Activated CD4-positive, alpha-beta T cell treated with anti-CD3 and anti-CD28 coated beads, Interleukin-2, amount 10 ng/mL, durations not matched to agents 7 days and 5 days (primary cell): ENCODE results near the gene MAP2K6. TPM values are rescaled to one million over a fixed set of nuclear protein-coding genes. Genes with fewer than 3 reads are reported as not detected.

Experiments
- CTCF ChIA-PET: fragments of 350-600 bp; sonication (Branson Sonifier 250); formaldehyde crosslinking; loops from one replicate; lab custom pipeline; 2021; ENCODE audit warnings: antibody characterized with exemption; lab: Charles Lee
- POLR2A ChIA-PET: fragments of 350-600 bp; sonication (Branson Sonifier 250); formaldehyde crosslinking; loops from one replicate; lab custom pipeline; 2021; ENCODE audit warnings: antibody characterized with exemption; lab: Charles Lee
- DNase-seq: peaks from one replicate; pipeline ENCODE4 v3.0.0-alpha.2; 2020
- H3K27ac Mint-ChIP-seq: one replicate; pipeline ENCODE4 v1.8.0; 2021; ENCODE audit warnings: mild to moderate bottlenecking, moderate library complexity, mixed read lengths
- H3K27me3 Mint-ChIP-seq: one replicate; pipeline ENCODE4 v1.8.0; 2021; ENCODE audit warnings: mixed read lengths
- H3K36me3 Mint-ChIP-seq: one replicate; pipeline ENCODE4 v1.8.0; 2021; ENCODE audit warnings: low read depth, mixed read lengths
- H3K4me1 Mint-ChIP-seq: one replicate; pipeline ENCODE4 v1.8.0; 2021; ENCODE audit warnings: mixed read lengths
- H3K4me3 Mint-ChIP-seq: one replicate; pipeline ENCODE4 v1.8.0; 2021; ENCODE audit warnings: mild to moderate bottlenecking, moderate library complexity, mixed read lengths
- H3K9me3 Mint-ChIP-seq: one replicate; pipeline ENCODE4 v1.8.0; 2021; ENCODE audit warnings: mixed read lengths
- total RNA-seq, 2 experiments: library from RNA; stranded (reverse); gene quantifications; one replicate each; pipeline ENCODE4 v1.2.3, GENCODE V29; 2021

Gene MAP2K6
- total RNA-seq, 2 experiments from 2014 or later = 11.0 to 11.6 TPM

DNA sequence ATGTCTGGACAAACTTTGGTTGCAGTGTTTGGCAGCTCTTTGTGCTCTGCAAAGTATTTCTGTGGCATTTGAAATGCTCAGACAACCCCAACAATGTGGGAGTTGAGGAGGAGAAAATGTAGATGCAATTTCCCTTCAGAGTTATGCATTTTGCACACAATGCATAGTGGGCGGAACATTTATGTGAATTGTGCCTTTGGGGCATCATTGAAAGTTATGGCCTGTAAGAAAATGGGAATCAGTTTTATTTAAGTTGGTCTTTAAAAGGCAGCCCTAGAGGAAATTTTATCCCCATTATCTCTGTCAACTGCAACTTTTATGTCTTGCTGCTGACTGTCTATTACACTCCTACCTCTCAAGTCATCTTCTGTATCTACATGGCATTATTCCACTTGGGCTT, 176.2 kb downstream of the MAP2K6 start:
- Mint-ChIP-seq H3K27me3 (peaks cover 10% of the 10 kb centered on the region), H3K4me3 (no peak overlapping the region), H3K9me3 (no peaks in the 10 kb centered on the region), H3K36me3 (no peaks in the 10 kb centered on the region), H3K4me1 (no peaks in the 10 kb centered on the region), H3K27ac (no peak overlapping the region)
- ChIA-PET CTCF (no interaction called here), POLR2A (no interaction called here)
- no peak for DNase-seq

DNA sequence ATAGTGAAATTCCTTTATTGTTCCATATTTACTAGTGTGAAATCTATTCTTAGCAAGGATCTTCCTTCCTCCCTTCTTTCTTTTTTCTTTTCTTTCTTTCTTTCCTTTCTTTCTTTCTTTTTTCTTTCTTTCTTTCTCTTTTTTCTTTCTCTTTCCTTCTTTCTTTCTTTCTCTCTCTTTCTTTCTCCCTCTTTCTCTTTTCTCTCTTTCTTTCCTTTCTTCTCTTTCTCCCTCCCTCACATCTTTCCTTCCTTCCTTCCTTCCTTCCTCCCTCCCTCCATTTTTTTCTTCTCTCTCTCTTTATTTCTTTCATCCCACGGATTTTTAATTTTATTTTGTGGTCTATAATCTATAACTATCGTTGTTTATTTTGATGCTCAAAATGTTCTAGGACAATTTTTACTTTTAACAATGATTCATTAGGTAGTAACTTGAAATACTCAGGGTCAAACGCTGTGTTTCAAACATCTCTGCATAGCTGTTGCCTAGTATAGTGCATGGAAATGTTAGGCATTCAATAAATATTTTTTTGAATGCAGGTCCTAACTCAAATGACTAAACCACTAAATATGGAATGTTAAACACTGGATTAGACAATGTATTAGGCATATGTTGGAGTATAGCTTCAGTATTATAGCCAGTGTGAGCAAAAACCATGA, 178.3 kb downstream of the MAP2K6 start:
- Mint-ChIP-seq H3K4me1 (no peaks in the 10 kb centered on the region), H3K27ac (no peak overlapping the region), H3K27me3 (peaks cover 7% of the 10 kb centered on the region), H3K36me3 (no peaks in the 10 kb centered on the region), H3K9me3 (no peaks in the 10 kb centered on the region), H3K4me3 (no peak overlapping the region)
- POLR2A ChIA-PET = no interaction called here
- CTCF ChIA-PET = interaction anchor here (1.6 kb wide), 1 partner anchor 14 kb away, joined by 5 read pairs; no protein-coding TSS in a partner anchor
- no peak for DNase-seq

DNA sequence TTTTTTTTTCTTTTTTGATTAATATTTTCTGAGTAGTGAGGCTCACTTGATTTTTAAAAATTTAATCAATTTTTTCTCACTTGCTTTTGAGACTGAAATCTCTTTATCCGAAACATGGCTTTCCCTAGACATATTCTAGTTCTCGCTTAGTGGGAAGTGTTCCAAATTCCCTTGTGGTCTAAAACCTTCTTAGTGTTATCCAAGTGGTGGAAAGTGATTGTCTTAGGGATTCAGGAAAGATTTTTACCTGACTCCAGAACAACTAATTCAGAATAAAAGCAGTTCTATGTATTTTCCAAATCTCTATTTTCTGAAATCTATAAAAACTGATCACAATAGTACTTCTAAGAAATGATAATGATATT, 178.8 kb downstream of the MAP2K6 start:
- Mint-ChIP-seq H3K4me3 (no peak overlapping the region), H3K27me3 (peaks cover 7% of the 10 kb centered on the region), H3K36me3 (no peaks in the 10 kb centered on the region), H3K27ac (no peak overlapping the region), H3K4me1 (no peaks in the 10 kb centered on the region), H3K9me3 (no peaks in the 10 kb centered on the region)
- POLR2A ChIA-PET = no interaction called here
- CTCF ChIA-PET = interaction anchor here (0.6 to 1.6 kb wide), 2 partner anchors 13 to 121 kb away, joined by 5 read pairs; no protein-coding TSS in a partner anchor
- DNase-seq = no peak

DNA sequence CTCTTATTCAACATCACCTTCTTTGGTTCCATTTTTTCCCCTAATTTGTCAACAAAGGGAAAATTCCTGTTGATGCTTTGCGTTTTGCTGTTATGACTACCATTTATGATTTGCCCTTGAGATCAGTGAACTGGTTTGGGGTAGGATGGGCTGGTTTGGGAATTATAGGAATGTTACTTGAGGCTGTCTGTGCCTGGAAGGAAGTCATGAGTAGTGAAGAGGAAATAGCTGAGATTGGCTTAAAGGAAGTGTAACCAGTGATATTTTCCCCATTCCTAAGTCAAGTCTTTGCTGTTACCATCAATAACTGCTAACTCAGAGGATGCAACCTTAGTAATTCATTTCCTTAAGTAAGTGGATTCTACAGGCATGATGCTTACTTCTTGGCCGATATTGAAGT, 179.2 kb downstream of the MAP2K6 start:
- Mint-ChIP-seq H3K27ac (no peak overlapping the region), H3K4me1 (no peaks in the 10 kb centered on the region), H3K27me3 (peaks cover 7% of the 10 kb centered on the region), H3K9me3 (no peaks in the 10 kb centered on the region), H3K36me3 (no peaks in the 10 kb centered on the region), H3K4me3 (no peak overlapping the region)
- no peak for DNase-seq
- CTCF ChIA-PET = interaction anchor here (0.6 to 1.6 kb wide), 2 partner anchors 13 to 121 kb away, joined by 5 read pairs; no protein-coding TSS in a partner anchor
- POLR2A ChIA-PET = no interaction called here

DNA sequence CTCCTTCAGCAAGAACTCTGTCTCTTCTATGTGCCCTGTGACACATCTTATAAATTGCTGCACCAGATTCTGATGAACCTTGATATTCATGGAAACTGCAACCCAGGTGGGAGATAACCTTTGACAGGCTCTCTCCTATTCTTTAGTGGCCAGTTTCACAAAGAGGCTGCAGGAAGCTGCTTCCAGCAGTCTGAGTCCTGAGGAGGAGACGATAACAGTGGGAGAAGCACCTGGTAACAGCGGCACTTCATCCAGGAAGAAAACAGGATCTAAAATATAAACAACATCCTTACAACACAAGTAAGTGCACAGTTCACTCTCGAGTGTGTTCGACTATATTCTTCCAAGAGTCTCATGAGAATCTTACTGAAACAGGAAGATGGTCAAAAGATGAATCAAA, 180.1 kb downstream of the MAP2K6 start:
- Mint-ChIP-seq H3K9me3 (no peaks in the 10 kb centered on the region), H3K36me3 (no peaks in the 10 kb centered on the region), H3K27ac (no peak overlapping the region), H3K4me3 (no peak overlapping the region), H3K27me3 (peaks cover 4% of the 10 kb centered on the region), H3K4me1 (no peaks in the 10 kb centered on the region)
- DNase-seq = no peak
- ChIA-PET CTCF (interaction anchor here (1.6 kb wide), 1 partner anchor 12 kb away, joined by 5 read pairs; no protein-coding TSS in a partner anchor), POLR2A (no interaction called here)

DNA sequence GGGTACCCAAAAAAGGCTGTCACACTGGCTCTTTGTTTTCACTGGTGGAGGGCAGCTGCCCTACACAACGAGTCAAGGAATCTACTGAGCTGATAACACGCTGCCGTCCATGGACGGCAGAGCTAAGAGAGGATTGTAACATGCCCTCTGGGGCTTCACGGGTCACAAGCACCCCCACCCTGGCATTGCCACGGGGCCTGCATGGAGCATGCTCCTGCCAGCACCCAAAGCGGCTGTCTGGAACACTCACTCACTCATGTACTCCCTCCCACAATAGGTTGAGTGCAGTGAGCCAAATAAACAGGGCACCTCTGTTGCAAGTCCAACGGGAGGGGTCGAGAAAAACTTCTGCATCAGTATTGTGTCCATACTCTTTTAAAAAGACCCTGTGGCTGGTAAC, 181.6 kb downstream of the MAP2K6 start:
- no peak for DNase-seq
- CTCF ChIA-PET = no interaction called here
- Mint-ChIP-seq H3K36me3 (no peaks in the 10 kb centered on the region), H3K4me1 (no peaks in the 10 kb centered on the region), H3K27ac (no peak overlapping the region), H3K4me3 (no peak overlapping the region), H3K9me3 (no peaks in the 10 kb centered on the region), H3K27me3 (peaks cover 4% of the 10 kb centered on the region)
- POLR2A ChIA-PET = no interaction called here

DNA sequence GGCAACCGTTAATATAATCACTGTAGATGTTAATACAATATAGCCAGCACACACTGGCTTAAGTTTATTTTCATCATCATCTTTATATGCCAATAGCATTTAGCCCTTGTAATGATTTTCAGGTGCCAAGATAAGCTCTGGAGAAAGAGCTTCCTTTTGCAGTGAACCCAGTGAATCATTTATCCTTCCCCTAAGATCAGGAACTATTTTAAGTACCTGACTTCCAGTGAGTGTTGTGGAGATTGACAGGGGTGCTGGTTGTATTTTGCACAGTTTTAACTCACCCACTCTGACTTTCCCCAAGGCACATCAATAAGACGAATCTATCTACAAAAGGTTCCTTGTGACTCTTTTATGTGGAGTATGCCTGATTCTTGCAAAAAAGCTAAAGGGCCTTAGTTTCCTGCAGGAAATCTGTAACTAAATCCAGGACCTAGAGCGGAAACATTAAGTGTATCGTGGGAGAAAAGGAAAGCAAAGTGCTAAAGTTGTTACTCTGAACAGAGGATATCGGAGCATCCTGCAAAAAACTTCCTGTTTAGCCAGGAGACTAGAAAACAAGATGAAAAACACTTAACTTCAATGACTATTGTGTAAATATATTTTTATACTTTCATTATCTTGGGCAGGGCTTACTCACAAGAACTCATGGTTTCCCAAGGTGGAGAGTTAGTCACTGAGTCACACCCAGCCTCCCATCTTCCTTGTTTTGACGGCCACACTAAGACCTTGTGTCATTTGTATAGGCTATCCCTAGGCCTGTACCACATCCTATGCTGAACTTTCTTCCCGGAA, 183.6 kb downstream of the MAP2K6 start:
- H3K36me3 Mint-ChIP-seq = no peaks in the 10 kb centered on the region
- H3K4me3 Mint-ChIP-seq = no peak overlapping the region
- peaks cover 10% of the 10 kb centered on the region for H3K4me1 Mint-ChIP-seq
- ChIA-PET POLR2A (no interaction called here), CTCF (interaction anchor here (1.2 kb wide), 1 partner anchor 9 kb away, joined by 4 read pairs; no protein-coding TSS in a partner anchor)
- H3K9me3 Mint-ChIP-seq = no peaks in the 10 kb centered on the region
- H3K27ac Mint-ChIP-seq = no peak overlapping the region
- no peaks in the 10 kb centered on the region for H3K27me3 Mint-ChIP-seq
- no peak for DNase-seq

DNA sequence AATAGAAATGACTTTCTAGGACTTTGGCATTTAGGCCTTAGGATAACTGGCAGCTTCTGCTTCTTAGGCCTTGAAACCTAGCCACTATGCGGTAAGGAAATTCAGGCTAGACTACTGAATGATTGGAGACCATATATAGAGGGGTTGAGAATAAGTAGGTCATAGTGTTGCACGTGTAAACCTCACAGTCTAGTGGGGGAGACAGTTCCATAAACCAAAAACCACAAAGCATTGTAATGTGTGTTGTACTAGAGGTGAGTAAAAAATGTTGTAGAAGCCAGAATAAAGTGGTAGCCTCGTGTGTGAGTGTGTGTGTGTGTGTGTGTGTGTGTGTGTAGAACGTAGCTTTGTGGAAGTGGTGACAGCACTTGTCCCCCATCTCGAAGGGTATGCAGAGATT, 188.5 kb downstream of the MAP2K6 start:
- DNase-seq = no peak
- ChIA-PET CTCF (no interaction called here), POLR2A (no interaction called here)
- no peak overlapping the region for H3K4me3 Mint-ChIP-seq
- no peaks in the 10 kb centered on the region for H3K27me3 Mint-ChIP-seq
- H3K36me3 Mint-ChIP-seq = no peaks in the 10 kb centered on the region
- no peak overlapping the region for H3K27ac Mint-ChIP-seq
- peaks cover 29% of the 10 kb centered on the region for H3K4me1 Mint-ChIP-seq
- H3K9me3 Mint-ChIP-seq = no peaks in the 10 kb centered on the region

Other genes with a start within 250 kb of the MAP2K6 start
- gene ABCA10, start 185.9 kb upstream of the MAP2K6 start, total RNA-seq = 1 to 10 TPM; 1.6 to 1.7 TPM
- 10 to 100 TPM; 19.0 to 21.9 TPM for gene ABCA5, start 87.6 kb upstream of the MAP2K6 start, total RNA-seq